ENCODE data around the gene INO80C. TPM values are rescaled to one million over a fixed set of nuclear protein-coding genes. Genes with fewer than 3 reads are reported as not detected.

INO80C gene
- total RNA-seq, 2 experiments from 2014 or later = 5.9 to 10.3 TPM

- BruUV-seq (replicated peaks) = no TSS peak
- no peaks in the 10 kb centered on the region for H3K9me2 ChIP-seq (ENCODE audit: insufficient read depth, low read length)
- H3K9me3 ChIP-seq (ENCODE audit: low read length) = no peaks in the 10 kb centered on the region
- intact Hi-C loops (cut with micrococcal nuclease; ENCODE audit: unreplicated experiment) = no loop called here
- ChIA-PET POLR2A (no interaction called here), CTCF (ENCODE audit: unreplicated experiment) (no interaction called here)
- no peak for TF ChIP-seq EZH2phosphoT487 (IDR thresholded peaks at IDR 0.05; ENCODE audit: borderline replicate concordance, low read depth, low read length)
- no peak for TF ChIP-seq CTCF (conservative IDR thresholded peaks at IDR 0.05; ENCODE audit: low read length)
- no peak overlapping the region for H3K27ac ChIP-seq (ENCODE audit: low read depth, low read length, poor library complexity, severe bottlenecking)
- H4K20me1 ChIP-seq (ENCODE audit: insufficient read depth, low read length) = no peaks in the 10 kb centered on the region
- H3K4me2 ChIP-seq (ENCODE audit: low read length) = no peak overlapping the region
- no peaks in the 10 kb centered on the region for H3K79me2 ChIP-seq (ENCODE audit: insufficient read depth, low read depth, low read length)
- H2AFZ ChIP-seq (ENCODE audit: low read length) = no peak overlapping the region
- no peaks in the 10 kb centered on the region for H3K36me3 ChIP-seq (ENCODE audit: insufficient read depth, low read length)
- no peak for DNase-seq (ENCODE audit: low spot score)
- H3K4me1 ChIP-seq (ENCODE audit: insufficient read depth, low read length, poor library complexity, severe bottlenecking) = no peaks in the 10 kb centered on the region
- no peak overlapping the region for H3K4me3 ChIP-seq (ENCODE audit: low read depth, low read length, poor library complexity, severe bottlenecking)
Observed at GRCh38 chr18:35458677-35459441, 38.9 kb downstream of the INO80C start.

- ChIA-PET POLR2A (no interaction called here), CTCF (ENCODE audit: unreplicated experiment) (no interaction called here)
- TF ChIP-seq CTCF (conservative IDR thresholded peaks at IDR 0.05; ENCODE audit: low read length) (no peak), EZH2phosphoT487 (IDR thresholded peaks at IDR 0.05; ENCODE audit: borderline replicate concordance, low read depth, low read length) (no peak)
- BruUV-seq (replicated peaks) = no TSS peak
- no peaks in the 10 kb centered on the region for H3K4me1 ChIP-seq (ENCODE audit: insufficient read depth, low read length, poor library complexity, severe bottlenecking)
- no peak overlapping the region for H3K4me2 ChIP-seq (ENCODE audit: low read length)
- H2AFZ ChIP-seq (ENCODE audit: low read length) = no peak overlapping the region
- H3K36me3 ChIP-seq (ENCODE audit: insufficient read depth, low read length) = no peaks in the 10 kb centered on the region
- no peak overlapping the region for H3K27ac ChIP-seq (ENCODE audit: low read depth, low read length, poor library complexity, severe bottlenecking)
- DNase-seq (ENCODE audit: low spot score) = no peak
- H3K4me3 ChIP-seq (ENCODE audit: low read depth, low read length, poor library complexity, severe bottlenecking) = no peak overlapping the region
- no peaks in the 10 kb centered on the region for H3K9me2 ChIP-seq (ENCODE audit: insufficient read depth, low read length)
- H4K20me1 ChIP-seq (ENCODE audit: insufficient read depth, low read length) = no peaks in the 10 kb centered on the region
- intact Hi-C loops (cut with micrococcal nuclease; ENCODE audit: unreplicated experiment) = no loop called here
- H3K9me3 ChIP-seq (ENCODE audit: low read length) = no peaks in the 10 kb centered on the region
- H3K79me2 ChIP-seq (ENCODE audit: insufficient read depth, low read depth, low read length) = no peaks in the 10 kb centered on the region
Observed at GRCh38 chr18:35458271-35458670, 39.5 kb downstream of the INO80C start.

GRCh38 chr18:35457140-35457704, 40.5 kb downstream of the INO80C start:
- Histone ChIP-seq H3K4me3 (ENCODE audit: low read depth, low read length, poor library complexity, severe bottlenecking) (no peak overlapping the region), H3K79me2 (ENCODE audit: insufficient read depth, low read depth, low read length) (no peaks in the 10 kb centered on the region), H3K36me3 (ENCODE audit: insufficient read depth, low read length) (no peaks in the 10 kb centered on the region), H3K4me2 (ENCODE audit: low read length) (no peak overlapping the region), H4K20me1 (ENCODE audit: insufficient read depth, low read length) (no peaks in the 10 kb centered on the region), H3K27ac (ENCODE audit: low read depth, low read length, poor library complexity, severe bottlenecking) (no peak overlapping the region), H3K4me1 (ENCODE audit: insufficient read depth, low read length, poor library complexity, severe bottlenecking) (no peaks in the 10 kb centered on the region), H3K9me2 (ENCODE audit: insufficient read depth, low read length) (no peaks in the 10 kb centered on the region), H3K9me3 (ENCODE audit: low read length) (no peaks in the 10 kb centered on the region), H2AFZ (ENCODE audit: low read length) (no peak overlapping the region)
- ChIA-PET CTCF (ENCODE audit: unreplicated experiment) (no interaction called here), POLR2A (interaction anchor here (0.7 kb wide), 1 partner anchor 380 kb away, joined by 3 read pairs; no protein-coding TSS in a partner anchor)
- no peak for TF ChIP-seq EZH2phosphoT487 (IDR thresholded peaks at IDR 0.05; ENCODE audit: borderline replicate concordance, low read depth, low read length)
- no peak for TF ChIP-seq CTCF (conservative IDR thresholded peaks at IDR 0.05; ENCODE audit: low read length)
- DNase-seq (ENCODE audit: low spot score) = no peak
- intact Hi-C loops (cut with micrococcal nuclease; ENCODE audit: unreplicated experiment) = no loop called here
- no TSS peak for BruUV-seq (replicated peaks)

All from OCI-LY7 (cell line).